ENCODE measurements around the gene SEC14L3. TPM values are rescaled to one million over a fixed set of nuclear protein-coding genes. Genes with fewer than 3 reads are reported as not detected.

Gene SEC14L3
- polyA plus RNA-seq, 1 of the 3 experiments (the other 2 are of a cell fraction): not detected

DNA sequence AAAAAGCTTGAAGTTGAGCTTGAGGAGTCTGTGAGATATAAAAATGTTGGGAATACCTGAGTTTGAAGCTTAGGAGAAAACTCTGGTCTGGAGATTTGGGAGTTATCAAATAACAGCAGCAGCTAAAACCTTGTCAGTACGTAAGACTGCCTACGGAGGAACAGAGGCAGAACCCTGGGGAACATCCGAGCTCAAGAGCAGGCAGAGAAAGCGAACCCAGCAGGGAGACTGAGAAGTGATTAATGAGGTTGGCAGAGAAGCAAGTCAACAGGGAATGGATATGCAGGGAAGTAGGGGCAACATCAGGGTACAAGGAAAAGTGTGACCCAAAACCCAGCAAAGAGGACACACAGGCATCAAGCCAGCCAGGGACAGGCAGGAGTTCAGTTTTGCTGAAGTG lies 58.8 kb downstream of the SEC14L3 start:
- no peak overlapping the region for H3K27ac ChIP-seq (ENCODE audit: low read depth in 2 of 2, low read length in 1 of 2)
- H3F3A ChIP-seq (replicated peaks; ENCODE audit: insufficient read depth): peaks cover 7% of the 10 kb centered on the region
- no peak for TF ChIP-seq SIN3A (IDR thresholded peaks at IDR 0.05; ENCODE audit: borderline replicate concordance, low read depth, low read length)
- TF ChIP-seq RAD21 (IDR thresholded peaks at IDR 0.05; ENCODE audit: low read length): no peak
- TF ChIP-seq, protein P1, sequence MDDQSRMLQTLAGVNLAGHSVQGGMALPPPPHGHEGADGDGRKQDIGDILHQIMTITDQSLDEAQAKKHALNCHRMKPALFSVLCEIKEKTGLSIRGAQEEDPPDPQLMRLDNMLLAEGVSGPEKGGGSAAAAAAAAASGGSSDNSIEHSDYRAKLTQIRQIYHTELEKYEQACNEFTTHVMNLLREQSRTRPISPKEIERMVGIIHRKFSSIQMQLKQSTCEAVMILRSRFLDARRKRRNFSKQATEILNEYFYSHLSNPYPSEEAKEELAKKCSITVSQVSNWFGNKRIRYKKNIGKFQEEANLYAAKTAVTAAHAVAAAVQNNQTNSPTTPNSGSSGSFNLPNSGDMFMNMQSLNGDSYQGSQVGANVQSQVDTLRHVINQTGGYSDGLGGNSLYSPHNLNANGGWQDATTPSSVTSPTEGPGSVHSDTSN (IDR thresholded peaks at IDR 0.05): no peak
- TF ChIP-seq CHD2 (IDR thresholded peaks at IDR 0.05; ENCODE audit: low read length, partially characterized antibody): no peak
- TF ChIP-seq FOXM1 (IDR thresholded peaks at IDR 0.05; ENCODE audit: low read depth): no peak
- no peak for TF ChIP-seq FOSL2 (IDR thresholded peaks at IDR 0.05; ENCODE audit: borderline replicate concordance, low read depth)
- TF ChIP-seq MEF2A (IDR thresholded peaks at IDR 0.05; ENCODE audit: borderline replicate concordance, low read depth): no peak
- TF ChIP-seq TAF1 (IDR thresholded peaks at IDR 0.05; ENCODE audit: borderline replicate concordance, low read depth, low read length): no peak
- no peak for TF ChIP-seq REST (IDR thresholded peaks at IDR 0.05; ENCODE audit: low read depth, low read length)
- no peak for TF ChIP-seq NFIC (IDR thresholded peaks at IDR 0.05; ENCODE audit: borderline replicate concordance)
- no peak for TF ChIP-seq JUND (IDR thresholded peaks at IDR 0.05)
- TF ChIP-seq RCOR1 (IDR thresholded peaks at IDR 0.05; ENCODE audit: low read length): no peak
- TF ChIP-seq IRF3 (IDR thresholded peaks at IDR 0.05; ENCODE audit: low read depth, low read length): no peak
- TF ChIP-seq, protein P2, sequence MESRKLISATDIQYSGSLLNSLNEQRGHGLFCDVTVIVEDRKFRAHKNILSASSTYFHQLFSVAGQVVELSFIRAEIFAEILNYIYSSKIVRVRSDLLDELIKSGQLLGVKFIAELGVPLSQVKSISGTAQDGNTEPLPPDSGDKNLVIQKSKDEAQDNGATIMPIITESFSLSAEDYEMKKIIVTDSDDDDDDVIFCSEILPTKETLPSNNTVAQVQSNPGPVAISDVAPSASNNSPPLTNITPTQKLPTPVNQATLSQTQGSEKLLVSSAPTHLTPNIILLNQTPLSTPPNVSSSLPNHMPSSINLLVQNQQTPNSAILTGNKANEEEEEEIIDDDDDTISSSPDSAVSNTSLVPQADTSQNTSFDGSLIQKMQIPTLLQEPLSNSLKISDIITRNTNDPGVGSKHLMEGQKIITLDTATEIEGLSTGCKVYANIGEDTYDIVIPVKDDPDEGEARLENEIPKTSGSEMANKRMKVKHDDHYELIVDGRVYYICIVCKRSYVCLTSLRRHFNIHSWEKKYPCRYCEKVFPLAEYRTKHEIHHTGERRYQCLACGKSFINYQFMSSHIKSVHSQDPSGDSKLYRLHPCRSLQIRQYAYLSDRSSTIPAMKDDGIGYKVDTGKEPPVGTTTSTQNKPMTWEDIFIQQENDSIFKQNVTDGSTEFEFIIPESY (IDR thresholded peaks at IDR 0.05; ENCODE audit: borderline replicate concordance, low read depth): no peak
- TF ChIP-seq GATA2 (CRISPR knock-in tag; IDR thresholded peaks at IDR 0.05): no peak
- TF ChIP-seq TCF12 (IDR thresholded peaks at IDR 0.05): no peak
- no peak for TF ChIP-seq TEAD4 (IDR thresholded peaks at IDR 0.05; ENCODE audit: borderline replicate concordance, insufficient read depth)
- TF ChIP-seq, protein P3, sequence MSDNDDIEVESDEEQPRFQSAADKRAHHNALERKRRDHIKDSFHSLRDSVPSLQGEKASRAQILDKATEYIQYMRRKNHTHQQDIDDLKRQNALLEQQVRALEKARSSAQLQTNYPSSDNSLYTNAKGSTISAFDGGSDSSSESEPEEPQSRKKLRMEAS (IDR thresholded peaks at IDR 0.05; ENCODE audit: low read depth): no peak
- no peak for TF ChIP-seq SMC3 (IDR thresholded peaks at IDR 0.05; ENCODE audit: low read depth, low read length)
- POLR2A ChIA-PET: interaction anchor here (1.9 kb wide), 1 partner anchor 10 kb away, joined by 10 read pairs; no protein-coding TSS in a partner anchor
- no peaks in the 10 kb centered on the region for H4K20me1 ChIP-seq (ENCODE audit: insufficient read depth)
- no peaks in the 10 kb centered on the region for H3K79me2 ChIP-seq (ENCODE audit: insufficient read depth)
- H3K27me3 ChIP-seq (ENCODE audit: insufficient read depth): no peaks in the 10 kb centered on the region
- no peak overlapping the region for H3K4me2 ChIP-seq
- H3K36me3 ChIP-seq (replicated peaks in 1 of 2; ENCODE audit: control insufficient read depth in 1 of 2, insufficient read depth in 2 of 2, low read length in 1 of 2): peaks cover 26 to 36% of the 10 kb centered on the region in 2 experiments
- CTCF ChIA-PET: interaction anchor here (0.6 to 1.3 kb wide), 2 partner anchors 21 to 26 kb away, joined by 3 read pairs; partner anchors contain the start of gene RNF215
- H3K4me3 ChIP-seq (ENCODE audit: low read depth in 2 of 2, low read length in 1 of 2): no peak overlapping the region
- no peaks in the 10 kb centered on the region for H3K9me3 ChIP-seq
- no peaks in the 10 kb centered on the region for H3K9me2 ChIP-seq
- no peak overlapping the region for H3K9ac ChIP-seq
- WGBS (ENCODE audit: low lambda C conversion rate): 96% methylated on average over 4 of the region's 4 CpGs
- no peaks in the 10 kb centered on the region for H3K4me1 ChIP-seq (ENCODE audit: control insufficient read depth in 1 of 2, insufficient read depth in 2 of 2, low read depth in 1 of 2, low read length in 1 of 2)
- no peak for DNase-seq
- no peak overlapping the region for H2AFZ ChIP-seq (ENCODE audit: low read depth)

Measured in SK-N-SH (cell line).